Activated T-helper 1 cell treated with anti-CD3 and anti-CD28 coated beads, Interleukin-12 subunit alpha, Interleukin-12 subunit beta, Interleukin-2, Interleukin-4 antibody, amounts not matched to agents 30 ng/mL and 10 ng/mL and 1 ng/mL, durations not matched to agents 14 hours and 24 hours and 36 hours (primary cell): ENCODE data around the gene COL25A1. TPM values are rescaled to one million over a fixed set of nuclear protein-coding genes. Genes with fewer than 3 reads are reported as not detected.
"Not testable (repeated sequence)": the region's sequence is repeated elsewhere in the genome, so short reads cannot be mapped to it uniquely, and the experiment has no call there.

Experiments
- DNase-seq: peaks from one replicate; pipeline ENCODE4 v3.0.0; 2021; ENCODE audit warnings: low spot score
- H3K27ac Mint-ChIP-seq: one replicate; pipeline ENCODE4 v1.8.0; 2021; ENCODE audit warnings: mild to moderate bottlenecking, mixed read lengths
- H3K27me3 Mint-ChIP-seq: one replicate; pipeline ENCODE4 v1.8.0; 2022; ENCODE audit warnings: mild to moderate bottlenecking, moderate library complexity, mixed read lengths; ENCODE audit not compliant: insufficient read depth
- H3K36me3 Mint-ChIP-seq: one replicate; pipeline ENCODE4 v1.8.0; 2021; ENCODE audit warnings: low read depth, mixed read lengths
- H3K4me1 Mint-ChIP-seq: one replicate; pipeline ENCODE4 v1.8.0; 2021; ENCODE audit warnings: low read depth, mixed read lengths
- H3K4me3 Mint-ChIP-seq: one replicate; pipeline ENCODE4 v1.8.0; 2021; ENCODE audit warnings: mild to moderate bottlenecking, moderate library complexity, mixed read lengths
- H3K9me3 Mint-ChIP-seq: one replicate; pipeline ENCODE4 v1.8.0; 2021; ENCODE audit warnings: mixed read lengths
- intact Hi-C: fragments of 100-400 bp; cut with micrococcal nuclease; formaldehyde crosslinking; loops from one replicate; pipeline ENCODE4 v1.15.1; 2024
- total RNA-seq: library from RNA; stranded (reverse); gene quantifications from 2 replicates; pipeline ENCODE4 v1.2.3, GENCODE V29; 2022

The COL25A1 gene
- total RNA-seq, 1 donor from 2014 or later: not detected

- no peak overlapping the region for H3K27ac Mint-ChIP-seq
- no peaks in the 10 kb centered on the region for H3K9me3 Mint-ChIP-seq
Observed at GRCh38 chr4:109041463-109042360, 260.7 kb downstream of the COL25A1 start.

DNA sequence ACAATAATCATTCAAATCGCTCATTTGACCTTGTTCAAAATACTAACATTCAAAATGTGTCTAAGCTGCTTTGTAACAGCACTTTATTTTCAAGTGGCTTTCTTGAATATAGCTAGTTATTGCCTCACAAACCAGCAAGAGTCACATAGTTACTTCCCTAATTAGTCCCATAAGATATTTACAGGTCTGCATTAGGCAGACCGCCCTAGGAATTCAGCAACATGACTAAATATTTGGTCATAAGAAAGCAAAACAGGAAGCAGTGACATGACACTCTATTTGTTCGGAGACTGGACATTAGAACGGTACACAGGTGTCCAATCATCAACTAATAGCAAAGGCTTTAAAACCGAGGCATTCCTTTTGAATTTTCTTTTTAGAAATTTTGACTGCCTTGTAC, 262.0 kb downstream of the COL25A1 start:
- Mint-ChIP-seq H3K27ac (no peak overlapping the region), H3K4me1 (no peaks in the 10 kb centered on the region), H3K4me3 (no peak overlapping the region), H3K27me3 (peaks cover 4% of the 10 kb centered on the region), H3K9me3 (no peaks in the 10 kb centered on the region), H3K36me3 (no peaks in the 10 kb centered on the region)
- intact Hi-C loops: no loop called here
- no peak for DNase-seq

More at GRCh38 chr4:109041463-109042360, 260.7 kb downstream of the COL25A1 start:
- intact Hi-C loops: no loop called here
- Mint-ChIP-seq H3K27me3 (peaks cover 4% of the 10 kb centered on the region), H3K4me1 (peaks cover 4% of the 10 kb centered on the region), H3K4me3 (no peak overlapping the region), H3K36me3 (no peaks in the 10 kb centered on the region)
- no peak for DNase-seq

- Mint-ChIP-seq H3K27me3 (peaks cover 5% of the 10 kb centered on the region), H3K27ac (no peak overlapping the region), H3K4me3 (no peak overlapping the region), H3K4me1 (no peaks in the 10 kb centered on the region), H3K9me3 (no peaks in the 10 kb centered on the region), H3K36me3 (no peaks in the 10 kb centered on the region)
- intact Hi-C loops: no loop called here
- no peak for DNase-seq
Observed at GRCh38 chr4:109037026-109037425, 265.4 kb downstream of the COL25A1 start.

GRCh38 chr4:109033993-109034392, 268.5 kb downstream of the COL25A1 start:
- no peaks in the 10 kb centered on the region for H3K9me3 Mint-ChIP-seq
- intact Hi-C loops: no loop called here
- peaks cover 4% of the 10 kb centered on the region for H3K27me3 Mint-ChIP-seq
- no peak overlapping the region for H3K27ac Mint-ChIP-seq
- H3K4me1 Mint-ChIP-seq: no peaks in the 10 kb centered on the region
- no peak overlapping the region for H3K4me3 Mint-ChIP-seq
- H3K36me3 Mint-ChIP-seq: no peaks in the 10 kb centered on the region
- DNase-seq: no peak

DNA sequence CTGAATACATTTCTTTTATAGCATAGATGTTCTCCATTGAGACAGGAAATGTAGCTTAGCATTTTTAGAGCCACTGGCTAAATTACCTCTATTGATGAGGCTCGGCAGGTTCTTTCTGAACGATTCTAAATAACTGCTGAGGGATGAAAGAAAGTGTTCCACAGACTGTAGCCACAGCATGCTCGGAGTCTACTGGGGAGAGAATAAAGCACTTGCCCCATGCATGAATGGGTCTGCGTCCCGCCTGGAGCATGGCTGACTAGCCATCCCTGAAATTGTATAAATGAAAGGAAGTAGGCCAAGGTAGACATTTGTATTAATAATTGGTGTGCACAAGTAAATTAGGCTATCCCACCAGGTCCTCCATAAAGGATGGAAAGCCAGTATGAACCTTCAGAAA, 269.8 kb downstream of the COL25A1 start:
- Mint-ChIP-seq H3K27me3 (peaks cover 2% of the 10 kb centered on the region), H3K36me3 (no peaks in the 10 kb centered on the region), H3K4me3 (no peak overlapping the region), H3K9me3 (no peaks in the 10 kb centered on the region), H3K27ac (no peak overlapping the region), H3K4me1 (no peaks in the 10 kb centered on the region)
- DNase-seq: no peak
- intact Hi-C loops: no loop called here

GRCh38 chr4:109029987-109030386, 272.5 kb downstream of the COL25A1 start:
- Mint-ChIP-seq H3K9me3 (no peaks in the 10 kb centered on the region), H3K4me1 (no peaks in the 10 kb centered on the region), H3K27me3 (peaks cover 2% of the 10 kb centered on the region), H3K4me3 (no peak overlapping the region), H3K27ac (no peak overlapping the region), H3K36me3 (no peaks in the 10 kb centered on the region)
- intact Hi-C loops: no loop called here
- DNase-seq: no peak

- no peaks in the 10 kb centered on the region for H3K36me3 Mint-ChIP-seq
- no peak overlapping the region for H3K4me3 Mint-ChIP-seq
- H3K27me3 Mint-ChIP-seq: no peaks in the 10 kb centered on the region
- no peak for DNase-seq
- H3K9me3 Mint-ChIP-seq: peaks cover 6% of the 10 kb centered on the region
- H3K27ac Mint-ChIP-seq: no peak overlapping the region
- no peaks in the 10 kb centered on the region for H3K4me1 Mint-ChIP-seq
- intact Hi-C loops: no loop called here
Observed at GRCh38 chr4:109027016-109027500, 275.4 kb downstream of the COL25A1 start.

DNA sequence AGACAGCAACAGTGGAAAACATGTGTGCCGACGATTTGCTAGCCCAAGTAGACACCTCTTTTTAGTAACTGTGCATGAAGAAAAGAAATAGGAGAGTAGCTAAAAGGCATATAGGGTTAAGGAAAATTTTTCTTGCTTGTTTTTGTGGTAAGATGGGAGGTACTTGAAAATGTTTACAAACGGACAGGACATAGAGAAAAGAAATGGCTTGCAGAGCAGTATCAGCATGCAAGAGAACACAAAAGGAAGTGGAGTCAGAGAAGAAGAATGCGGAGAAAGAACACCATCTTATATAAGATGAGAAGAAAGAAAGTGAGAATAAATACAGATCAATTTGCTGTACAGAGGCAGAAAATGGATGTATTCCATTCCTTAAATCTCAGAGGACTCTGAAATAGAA, 275.9 kb downstream of the COL25A1 start:
- Mint-ChIP-seq H3K27ac (no peak overlapping the region), H3K4me1 (no peaks in the 10 kb centered on the region), H3K9me3 (peaks cover 8% of the 10 kb centered on the region), H3K4me3 (no peak overlapping the region), H3K36me3 (no peaks in the 10 kb centered on the region), H3K27me3 (no peaks in the 10 kb centered on the region)
- intact Hi-C loops: no loop called here
- no peak for DNase-seq

- intact Hi-C loops: no loop called here
- H3K4me3 Mint-ChIP-seq: no peak overlapping the region
- H3K27ac Mint-ChIP-seq: no peak overlapping the region
- no peaks in the 10 kb centered on the region for H3K4me1 Mint-ChIP-seq
- no peaks in the 10 kb centered on the region for H3K27me3 Mint-ChIP-seq
- H3K36me3 Mint-ChIP-seq: no peaks in the 10 kb centered on the region
- no peak for DNase-seq
- H3K9me3 Mint-ChIP-seq: peaks cover 15% of the 10 kb centered on the region
Observed at GRCh38 chr4:109025471-109026076, 276.9 kb downstream of the COL25A1 start.

GRCh38 chr4:109022961-109023360, 279.5 kb downstream of the COL25A1 start:
- H3K4me3 Mint-ChIP-seq: no peak overlapping the region
- intact Hi-C loops: no loop called here
- no peak for DNase-seq
- H3K4me1 Mint-ChIP-seq: no peaks in the 10 kb centered on the region
- peaks cover 15% of the 10 kb centered on the region for H3K9me3 Mint-ChIP-seq
- H3K36me3 Mint-ChIP-seq: peaks cover 2% of the 10 kb centered on the region
- H3K27ac Mint-ChIP-seq: no peak overlapping the region
- peaks cover 1% of the 10 kb centered on the region for H3K27me3 Mint-ChIP-seq

- H3K36me3 Mint-ChIP-seq, H3K4me1 Mint-ChIP-seq, H3K27ac Mint-ChIP-seq, DNase-seq, H3K27me3 Mint-ChIP-seq, H3K4me3 Mint-ChIP-seq, intact Hi-C loops: not testable (repeated sequence)
- peaks cover 15% of the 10 kb centered on the region for H3K9me3 Mint-ChIP-seq
Observed at GRCh38 chr4:109021630-109022029, 280.8 kb downstream of the COL25A1 start.

- intact Hi-C loops: no loop called here
- Mint-ChIP-seq H3K36me3 (peaks cover 2% of the 10 kb centered on the region), H3K4me3 (no peak overlapping the region), H3K27me3 (peaks cover 1% of the 10 kb centered on the region), H3K9me3 (peaks cover 15% of the 10 kb centered on the region), H3K4me1 (no peaks in the 10 kb centered on the region), H3K27ac (no peak overlapping the region)
- no peak for DNase-seq
Observed at GRCh38 chr4:109020861-109021260, 281.6 kb downstream of the COL25A1 start.

- peaks cover 4% of the 10 kb centered on the region for H3K9me3 Mint-ChIP-seq
Observed at GRCh38 chr4:109016200-109016599, 286.3 kb downstream of the COL25A1 start.

More at GRCh38 chr4:109016200-109016599, 286.3 kb downstream of the COL25A1 start:
- intact Hi-C loops: no loop called here
- DNase-seq: no peak
- H3K27ac Mint-ChIP-seq: no peak overlapping the region
- H3K27me3 Mint-ChIP-seq: peaks cover 1% of the 10 kb centered on the region
- peaks cover 2% of the 10 kb centered on the region for H3K36me3 Mint-ChIP-seq
- no peak overlapping the region for H3K4me3 Mint-ChIP-seq
- no peaks in the 10 kb centered on the region for H3K4me1 Mint-ChIP-seq
